GM23338 (cell line): ENCODE results near the gene ADORA1. TPM values are rescaled to one million over a fixed set of nuclear protein-coding genes. Genes with fewer than 3 reads are reported as not detected.

Experiments
- ATAC-seq: fragments of 200-7000 bp; cut with Tn5 transposase; 3 replicates; pipeline ENCODE4 v1.9.1; 2020
- DNase-seq: peaks from one replicate; pipeline ENCODE4 v3.0.0-alpha.2; 2015; ENCODE audit warnings: low spot score
- H2AFZ ChIP-seq: fragments of 200-600 bp; sonication (generic); 2 replicates; pipeline ENCODE4 v1.8.0; 2016; ENCODE audit warnings: antibody characterized with exemption, mild to moderate bottlenecking, moderate library complexity
- H3F3A ChIP-seq: fragments of 200-600 bp; sonication (generic); replicated peaks from 2 replicates; pipeline ENCODE4 v1.8.0; 2017; ENCODE audit warnings: antibody characterized with exemption, mixed run types, low read depth
- H3K27ac ChIP-seq: fragments of 200-600 bp; sonication (generic); 2 replicates; pipeline ENCODE4 v1.6.1; 2016; ENCODE audit warnings: low read depth
- H3K27me3 ChIP-seq: fragments of 200-600 bp; sonication (generic); 2 replicates; pipeline ENCODE4 v1.8.0; 2016; ENCODE audit warnings: mild to moderate bottlenecking, mixed run types, moderate library complexity; ENCODE audit not compliant: insufficient read depth
- H3K36me3 ChIP-seq: fragments of 200-600 bp; sonication (generic); 2 replicates; pipeline ENCODE4 v1.8.0; 2016; ENCODE audit warnings: mild to moderate bottlenecking; ENCODE audit not compliant: insufficient read depth
- H3K4me1 ChIP-seq: fragments of 200-600 bp; sonication (generic); 2 replicates; pipeline ENCODE4 v1.8.0; 2016; ENCODE audit warnings: mild to moderate bottlenecking, moderate library complexity; ENCODE audit not compliant: insufficient read depth
- H3K4me2 ChIP-seq: fragments of 200-600 bp; sonication (generic); 2 replicates; pipeline ENCODE4 v1.7.1; 2017; ENCODE audit warnings: mixed run types
- H3K4me3 ChIP-seq: fragments of 200-600 bp; sonication (generic); 2 replicates; pipeline ENCODE4 v1.6.1; 2016; ENCODE audit warnings: mixed run types
- H3K79me2 ChIP-seq: fragments of 200-600 bp; sonication (generic); replicated peaks from 2 replicates; pipeline ENCODE4 v1.8.0; 2017; ENCODE audit warnings: mild to moderate bottlenecking; ENCODE audit not compliant: insufficient read depth
- H3K9me2 ChIP-seq: fragments of 200-600 bp; sonication (generic); 2 replicates; pipeline ENCODE4 v1.8.0; 2017; ENCODE audit not compliant: insufficient read depth
- H4K20me1 ChIP-seq: fragments of 200-600 bp; sonication (generic); replicated peaks from 2 replicates; pipeline ENCODE4 v1.8.0; 2017; ENCODE audit warnings: mild to moderate bottlenecking; ENCODE audit not compliant: insufficient read depth
- H3K27ac Mint-ChIP-seq: 2 replicates; pipeline ENCODE4 v1.8.0; 2020; ENCODE audit warnings: inconsistent platforms, mild to moderate bottlenecking, moderate library complexity, mixed read lengths
- H3K27me3 Mint-ChIP-seq: 3 replicates; pipeline ENCODE4 v1.8.0; 2022; ENCODE audit warnings: low read depth, mild to moderate bottlenecking, moderate library complexity, mixed read lengths, inconsistent platforms; ENCODE audit not compliant: insufficient read depth, poor library complexity
- H3K36me3 Mint-ChIP-seq: 3 replicates; pipeline ENCODE4 v1.8.0; 2021; ENCODE audit warnings: low read depth, mild to moderate bottlenecking, inconsistent platforms, moderate library complexity, mixed read lengths
- H3K4me1 Mint-ChIP-seq: 3 replicates; pipeline ENCODE4 v1.8.0; 2020; ENCODE audit warnings: mild to moderate bottlenecking, inconsistent platforms, mixed read lengths
- H3K4me3 Mint-ChIP-seq: 3 replicates; pipeline ENCODE4 v1.8.0; 2021; ENCODE audit warnings: moderate library complexity, mild to moderate bottlenecking, inconsistent platforms, mixed read lengths
- H3K9me3 Mint-ChIP-seq: 3 replicates; pipeline ENCODE4 v1.8.0; 2020; ENCODE audit warnings: moderate library complexity, mild to moderate bottlenecking, inconsistent platforms, mixed read lengths
- CTCF ChIP-seq, 2 experiments: fragments of 200-600 bp in 1 of 2; sonication (generic) in 1 of 2; conservative IDR thresholded peaks; 2 replicates each; pipeline versions ENCODE4 v1.5.1 to v1.6.1; 2016 to 2017; ENCODE audit warnings: antibody characterized with exemption in 2 of 2, low read depth in 2 of 2, mild to moderate bottlenecking in 2 of 2, moderate library complexity in 1 of 2
- ETS1 ChIP-seq: IDR thresholded peaks from 2 replicates; pipeline ENCODE4 v1.6.1; 2016; ENCODE audit warnings: antibody characterized with exemption
- EZH2phosphoT487 ChIP-seq: fragments of 200-600 bp; sonication (generic); IDR thresholded peaks from one replicate; pipeline ENCODE4 v1.8.1; 2018; ENCODE audit warnings: antibody characterized with exemption; ENCODE audit not compliant: unreplicated experiment
- REST ChIP-seq: IDR thresholded peaks from one replicate; pipeline ENCODE4 v1.6.1; 2018; ENCODE audit warnings: antibody characterized with exemption; ENCODE audit not compliant: unreplicated experiment
- STAT1 ChIP-seq: IDR thresholded peaks from one replicate; pipeline ENCODE4 v1.6.1; 2016; ENCODE audit warnings: antibody characterized with exemption; ENCODE audit not compliant: unreplicated experiment
- ZNF462 ChIP-seq: fragments of 250-450 bp; sonication (Bioruptor Pico); IDR thresholded peaks from 2 replicates; pipeline ENCODE4 v1.5.0; 2020; ENCODE audit warnings: mild to moderate bottlenecking, moderate library complexity
- polyA plus RNA-seq: library from polyadenylated mRNA; unstranded; fragments of >200 nt; fragmentation: Nextera tagmentation; extraction: Ambion mirVana; gene quantifications from 2 replicates; pipeline ENCODE4 v1.2.1, GENCODE V29; 2016
- total RNA-seq: library from RNA; depleted of rRNA; stranded (reverse); fragments of >200 nt; shearing (Covaris generic); gene quantifications from 2 replicates; pipeline ENCODE4 v1.2.3, GENCODE V29; 2014

ADORA1 gene
- total and polyA plus RNA-seq, 2 experiments from 2014 or later = 0.63 to 1.8 TPM

GRCh38 chr1:203137324-203137723 lies 9.8 kb downstream of the ADORA1 start (continued):
- TF ChIP-seq ZNF462 (CRISPR knock-in tag) (no peak), REST (no peak)

- Mint-ChIP-seq H3K27me3 (peaks cover 10% of the 10 kb centered on the region), H3K36me3 (no peaks in the 10 kb centered on the region), H3K9me3 (no peaks in the 10 kb centered on the region), H3K4me1 (peaks cover 12% of the 10 kb centered on the region; the same call in 2 of the 3 replicates), H3K4me3 (no peak overlapping the region), H3K27ac (no peak overlapping the region)
- Histone ChIP-seq H3K9me2 (no peaks in the 10 kb centered on the region), H3K4me3 (no peak overlapping the region), H3K27ac (no peak overlapping the region), H4K20me1 (no peaks in the 10 kb centered on the region), H2AFZ (no peak overlapping the region), H3K4me2 (no peak overlapping the region), H3K36me3 (no peaks in the 10 kb centered on the region), H3F3A (no peaks in the 10 kb centered on the region), H3K4me1 (peaks cover 13% of the 10 kb centered on the region), H3K27me3 (no peaks in the 10 kb centered on the region), H3K79me2 (no peaks in the 10 kb centered on the region)
- no peak for ATAC-seq
- no peak for DNase-seq
- TF ChIP-seq STAT1 (no peak), CTCF (conservative IDR thresholded peaks at IDR 0.05; ENCODE audit: low read depth in 2 of 2) (no peak), REST (no peak), EZH2phosphoT487 (no peak), ETS1 (no peak)
Measured at GRCh38 chr1:203138066-203138465, 10.5 kb downstream of the ADORA1 start.
